Heart right ventricle (tissue), 16 donors: Measurements from ENCODE around the gene MOG. TPM values are rescaled to one million over a fixed set of nuclear protein-coding genes. Genes with fewer than 3 reads are reported as not detected.

Source experiments
- ATAC-seq, 8 donors: fragments of 200-7000 bp; cut with Tn5 transposase; one replicate each; pipeline ENCODE4 v1.9.1; 2020; ENCODE audit warnings: mild to moderate bottlenecking in 8 of 8, moderate library complexity in 8 of 8, moderate number of reproducible peaks in 1 of 8
- DNase-seq, 2 donors: peaks; one replicate each; pipeline ENCODE4 v3.0.0-alpha.2; 2020
- H3K27ac ChIP-seq, 10 donors: fragments of 200-600 bp; sonication (generic) in 2 of 10; one replicate each; pipeline versions ENCODE4 v1.5.0 to v1.8.0; 2020 to 2022; ENCODE audit warnings: mild to moderate bottlenecking in 3 of 10
- H3K27me3 ChIP-seq, 7 donors: fragments of 200-600 bp; one replicate each; pipeline ENCODE4 v1.8.0; 2021 to 2022; ENCODE audit warnings: mild to moderate bottlenecking in 2 of 7
- H3K36me3 ChIP-seq, 9 donors: fragments of 200-600 bp; sonication (generic) in 1 of 9; one replicate each; pipeline versions ENCODE4 v1.5.0 to v1.8.0; 2020 to 2022; ENCODE audit warnings: mild to moderate bottlenecking in 2 of 9
- H3K4me1 ChIP-seq, 9 donors: fragments of 200-600 bp; sonication (generic) in 1 of 9; one replicate each; pipeline versions ENCODE4 v1.5.0 to v1.8.0; 2020 to 2022; ENCODE audit warnings: mild to moderate bottlenecking in 4 of 9
- H3K4me3 ChIP-seq, 10 donors: fragments of 200-600 bp; sonication (generic) in 2 of 10; one replicate each; pipeline versions ENCODE4 v1.5.0 to v1.8.0; 2020 to 2022; ENCODE audit warnings: mild to moderate bottlenecking in 7 of 10, moderate library complexity in 2 of 10
- H3K9me3 ChIP-seq, 11 donors: fragments of 200-600 bp in 10 of 11; sonication (generic) in 2 of 11; one replicate each; pipeline versions ENCODE4 v1.5.0 to v1.8.0; 2013 to 2022; ENCODE audit warnings: mild to moderate bottlenecking in 2 of 11, control low read depth in 1 of 11, moderate library complexity in 1 of 11
- CTCF ChIP-seq, 9 donors: fragments of 200-600 bp; sonication (generic) in 2 of 9; IDR thresholded peaks; one replicate each; pipeline versions ENCODE4 v1.5.0 to v1.8.0; 2021 to 2022; ENCODE audit warnings: antibody characterized with exemption in 9 of 9, mild to moderate bottlenecking in 5 of 9, moderate library complexity in 1 of 9
- WGBS, 2 donors: extraction: QIAGEN DNeasy Blood & Tissue Kit; methylation state at CpG; one replicate each; pipeline ENCODE4 v1.1.7; 2013; ENCODE audit warnings: inconsistent platforms in 1 of 2; 5-methylcytosine and 5-hydroxymethylcytosine counted together
- intact Hi-C, 10 donors: fragments of 100-400 bp; cut with DNase I; formaldehyde crosslinking; loops; one replicate each; pipeline versions ENCODE4 v1.11.1 to v1.14.2; 2022
- polyA plus RNA-seq, 2 donors: library from polyadenylated mRNA; stranded (reverse); fragments of 200-250 nt; gene quantifications; one replicate each; pipeline ENCODE4 v1.2.3, GENCODE V29; 2013
- total RNA-seq, 10 donors: library from RNA; stranded (reverse); fragmentation: NEBNext Ultra II Directional in 3 of 10; extraction: Animal tissue kit (Norgen Biotek cat#: 25700) in 3 of 10; gene quantifications; one replicate each; pipeline versions ENCODE4 v1.2.1 to v1.2.4, GENCODE V29; 2021 to 2023
- donor health status: Arrhythmogenic right ventricular cardiomyopathy.
- donor health status: ischemic (EF 13 %, LVEDD 7.1; RV severe dilation, severe dysfunction).
- donor health status: healthy with polysubstance abuse.
- donor health status: DM: no; HTN: yes; CAD: no.
- donor health status: DM: no; HTN: no; CAD: no.
- donor health status: ischemic (EF 25% LVEDD 6.9; RV normal size, moderate dysfunction).
- donor health status: ischemic (EF 25% LVEDD 5.7; RV mildly dilated, moderate dysfunction).
- donor health status: healthy.
- donor health status: DM: yes; HTN: yes; CAD: no.
- donor health status: Ischemic cardiomyopathy.
- donor health status: ischemic (EF 35%, LVEDD 5.7; RV mildly dilated, moderate dysfunction).
- donor health status: nonischemic (EF 11% LVEDD 7.7; RV severe dilation, severe dysfunction).
- donor health status: DM: yes; HTN: yes; CAD: no.
- donor health status: PGD.
- donor health status: ischemic (EF 29% LVEDD 5.4; RV normal size, mild dysfunction).
- donor health status: nonischemic (EF 23%, LVEDD 6.1; RV moderate dilation, normal function).

Gene MOG
- total and polyA plus RNA-seq, 12 donors = 0.19 to 13.6 (median 2.9) TPM

DNA sequence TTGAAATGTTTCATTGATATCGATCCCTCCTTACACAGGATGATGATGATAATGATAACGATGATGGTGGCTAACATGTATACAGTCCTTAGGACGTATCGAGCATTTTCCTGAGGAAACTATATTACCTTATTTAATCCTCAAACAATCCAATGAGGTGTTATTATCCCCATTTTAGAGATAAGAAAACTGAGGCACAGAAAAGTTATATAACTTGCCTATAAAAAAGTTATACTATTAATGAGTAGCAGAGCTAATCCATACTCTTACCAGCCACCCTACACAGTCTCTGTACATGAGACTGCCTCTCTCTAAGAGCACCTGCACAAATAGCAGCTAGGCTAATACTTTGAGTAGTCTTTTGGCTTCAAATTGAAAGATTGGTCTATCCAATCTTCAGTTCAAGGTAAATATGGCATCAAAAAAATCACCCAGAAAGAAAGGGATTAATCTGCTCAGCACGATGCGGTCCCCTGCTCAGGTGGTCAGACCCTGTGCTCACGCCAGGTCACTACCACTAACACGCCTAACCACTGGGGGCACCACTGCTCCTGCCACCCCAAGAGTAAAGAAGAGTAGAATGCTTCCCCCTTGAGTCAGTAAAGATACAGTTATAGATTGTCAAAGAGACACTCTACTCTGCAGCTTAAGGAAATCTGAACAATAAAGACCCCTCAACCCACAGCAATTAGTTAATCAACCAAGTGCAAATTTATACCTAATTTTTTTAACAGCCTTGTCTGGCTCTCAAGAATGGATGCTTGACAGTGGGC, 38.9 kb upstream of the MOG start:
- Histone ChIP-seq H3K4me1 (no peaks in the 10 kb centered on the region), H3K27me3 (no peaks in the 10 kb centered on the region), H3K4me3 (no peak overlapping the region), H3K9me3 (no peaks in the 10 kb centered on the region), H3K27ac (no peak overlapping the region), H3K36me3 (peaks cover 0 to 96% (median 24%) of the 10 kb centered on the region in 9 donors)
- TF ChIP-seq CTCF (IDR thresholded peaks at IDR 0.05) = peak in 2 of 9 donors; percentile 8 to 18
- WGBS, 2 donors = 94 to 97% methylated on average over 8 of the region's 8 CpGs
- DNase-seq (no peak), ATAC-seq (no peak)
- intact Hi-C loops = no loop called here

DNA sequence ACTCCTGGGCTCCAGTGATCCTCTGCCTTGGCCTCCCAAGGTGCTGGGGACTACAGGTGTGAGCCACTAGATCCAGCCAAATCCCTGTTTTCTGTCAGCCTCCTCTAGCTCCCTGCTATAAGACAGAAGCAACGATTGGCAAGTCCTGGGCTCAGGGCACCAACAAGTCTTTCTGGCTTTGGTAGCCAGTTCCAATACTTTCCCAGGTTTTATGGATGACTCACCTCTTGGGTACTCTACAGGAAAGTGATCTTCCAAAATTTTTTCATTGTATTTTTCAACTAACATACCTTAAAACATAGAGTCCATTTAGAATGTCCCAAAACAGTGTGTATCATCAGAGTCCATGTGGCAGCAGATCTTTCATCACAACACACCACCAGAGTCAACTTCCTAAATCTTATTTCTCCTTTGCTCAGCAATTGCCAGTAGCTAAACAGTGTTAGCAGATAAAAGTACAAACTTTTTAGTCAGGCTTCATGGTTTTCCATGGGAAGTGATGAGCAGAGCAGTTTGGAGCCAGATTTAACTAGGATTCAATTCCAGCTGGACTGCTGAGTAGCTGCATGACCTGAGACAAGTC, 37.2 kb upstream of the MOG start:
- peaks cover 0 to 94% (median 26%) of the 10 kb centered on the region in 9 donors for H3K36me3 ChIP-seq
- whole genome bisulfite sequencing, 2 donors = 91 to 93% methylated on average over 1 of the region's 1 CpG
- TF ChIP-seq CTCF (IDR thresholded peaks at IDR 0.05) = no peak
- ATAC-seq (no peak), DNase-seq (no peak)
- no peak overlapping the region for H3K4me3 ChIP-seq
- no peaks in the 10 kb centered on the region for H3K9me3 ChIP-seq
- H3K4me1 ChIP-seq = no peaks in the 10 kb centered on the region
- H3K27me3 ChIP-seq = no peaks in the 10 kb centered on the region
- intact Hi-C loops = no loop called here
- H3K27ac ChIP-seq = no peak overlapping the region

GRCh38 chr6:29620630-29621029, 36.3 kb upstream of the MOG start:
- no peak for ATAC-seq
- H3K36me3 ChIP-seq = peaks cover 0 to 85% (median 21%) of the 10 kb centered on the region in 9 donors
- intact Hi-C loops = no loop called here

DNA sequence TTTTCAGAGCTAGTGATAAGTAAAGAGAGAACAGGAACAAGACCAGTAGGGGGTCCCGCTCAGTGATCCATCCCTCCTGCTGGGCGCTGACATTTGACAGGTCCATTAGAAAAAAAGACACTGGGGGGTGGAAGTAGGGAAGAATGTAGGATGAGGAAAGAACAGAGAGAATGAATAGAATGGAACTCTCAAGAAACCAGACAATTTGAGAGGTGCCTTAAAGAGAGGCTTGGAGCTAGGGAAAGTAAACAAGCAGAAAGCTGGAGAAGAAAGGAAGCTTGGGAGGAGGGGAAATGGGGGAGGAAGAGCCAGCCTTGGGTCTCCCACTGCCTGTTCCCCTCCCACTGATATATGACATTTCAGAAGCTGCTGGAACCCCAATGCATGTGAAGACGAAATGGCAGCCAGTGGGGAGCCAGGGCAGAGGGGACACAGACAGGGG, 32.4 kb upstream of the MOG start:
- intact Hi-C loops = no loop called here
- no peak for DNase-seq
- Histone ChIP-seq H3K27ac (no peak overlapping the region), H3K4me3 (no peak overlapping the region), H3K27me3 (no peaks in the 10 kb centered on the region), H3K36me3 (peaks cover 0 to 50% (median 13%) of the 10 kb centered on the region in 9 donors), H3K4me1 (peaks cover 4 to 24% (median 19%) of the 10 kb centered on the region in 9 donors), H3K9me3 (no peaks in the 10 kb centered on the region)
- 90 to 91% methylated on average over 3 of the region's 3 CpGs for WGBS, 2 donors
- no peak for TF ChIP-seq CTCF (IDR thresholded peaks at IDR 0.05)
- no peak for ATAC-seq

More at GRCh38 chr6:29620630-29621029, 36.3 kb upstream of the MOG start:
- H3K27me3 ChIP-seq = no peaks in the 10 kb centered on the region
- TF ChIP-seq CTCF (IDR thresholded peaks at IDR 0.05) = no peak
- no peaks in the 10 kb centered on the region for H3K4me1 ChIP-seq
- no peak for DNase-seq
- no peaks in the 10 kb centered on the region for H3K9me3 ChIP-seq
- WGBS, 2 donors = 84% methylated on average over 4 of the region's 4 CpGs
- H3K27ac ChIP-seq = no peak overlapping the region
- H3K4me3 ChIP-seq = no peak overlapping the region
